ENCODE data around the gene PLA2G4F. TPM values are rescaled to one million over a fixed set of nuclear protein-coding genes. Genes with fewer than 3 reads are reported as not detected.
"Not testable (repeated sequence)": the region's sequence is repeated elsewhere in the genome, so short reads cannot be mapped to it uniquely, and the experiment has no call there.

PLA2G4F gene
- total and polyA plus RNA-seq, 2 donors from 2014 or later, result 35.9 to 51.2 TPM

GRCh38 chr15:42093966-42094365 lies 62.5 kb downstream of the PLA2G4F start:
- H3K36me3 ChIP-seq (ENCODE audit: control insufficient read depth in 2 of 3, insufficient read depth in 3 of 3, low read length in 3 of 3), result no peaks in the 10 kb centered on the region
- FAIRE-seq, result no peak
- no peak for TF ChIP-seq CTCF (IDR thresholded peaks at IDR 0.05; ENCODE audit: borderline replicate concordance, extremely low read depth, insufficient read depth)

GRCh38 chr15:42092398-42093318 lies 63.8 kb downstream of the PLA2G4F start:
- TF ChIP-seq CTCF (IDR thresholded peaks at IDR 0.05; ENCODE audit: borderline replicate concordance, extremely low read depth, insufficient read depth), result no peak
- intact Hi-C loops (cut with DNase I), result no loop called here
- H3K36me3 ChIP-seq (ENCODE audit: control insufficient read depth in 2 of 3, insufficient read depth in 3 of 3, low read length in 3 of 3), result no peaks in the 10 kb centered on the region
- no peak for FAIRE-seq
- H3K9me3 ChIP-seq (ENCODE audit: control insufficient read depth in 2 of 3, insufficient read depth in 1 of 3, low read length in 3 of 3), result no peaks in the 10 kb centered on the region
- H3K4me3 ChIP-seq (ENCODE audit: low read length in 3 of 3), result no peak overlapping the region
- no peaks in the 10 kb centered on the region for H3K4me1 ChIP-seq (ENCODE audit: control insufficient read depth in 2 of 3, insufficient read depth in 2 of 3, low read depth in 1 of 3, low read length in 3 of 3)
- DNase-seq, result no peak
- H3K27me3 ChIP-seq (ENCODE audit: control insufficient read depth, insufficient read depth, low read length), result no peaks in the 10 kb centered on the region
- H3K27ac ChIP-seq (ENCODE audit: low read depth in 2 of 2, low read length in 2 of 2), result no peak overlapping the region
- no peak overlapping the region for H3K9ac ChIP-seq (ENCODE audit: low read length in 3 of 3)

More at GRCh38 chr15:42093966-42094365, 62.5 kb downstream of the PLA2G4F start:
- Histone ChIP-seq H3K27ac (ENCODE audit: low read depth in 2 of 2, low read length in 2 of 2) (no peak overlapping the region), H3K9me3 (ENCODE audit: control insufficient read depth in 2 of 3, insufficient read depth in 1 of 3, low read length in 3 of 3) (no peaks in the 10 kb centered on the region), H3K27me3 (ENCODE audit: control insufficient read depth, insufficient read depth, low read length) (no peaks in the 10 kb centered on the region), H3K4me3 (ENCODE audit: low read length in 3 of 3) (no peak overlapping the region), H3K9ac (ENCODE audit: low read length in 3 of 3) (no peak overlapping the region), H3K4me1 (ENCODE audit: control insufficient read depth in 2 of 3, insufficient read depth in 2 of 3, low read depth in 1 of 3, low read length in 3 of 3) (no peaks in the 10 kb centered on the region)
- no peak for DNase-seq
- intact Hi-C loops (cut with DNase I), result no loop called here

- intact Hi-C loops (cut with DNase I); FAIRE-seq; DNase-seq; H3K4me3 ChIP-seq (ENCODE audit: low read length in 3 of 3); H3K9me3 ChIP-seq (ENCODE audit: control insufficient read depth in 2 of 3, insufficient read depth in 1 of 3, low read length in 3 of 3); H3K27ac ChIP-seq (ENCODE audit: low read depth in 2 of 2, low read length in 2 of 2); H3K27me3 ChIP-seq (ENCODE audit: control insufficient read depth, insufficient read depth, low read length); H3K36me3 ChIP-seq (ENCODE audit: control insufficient read depth in 2 of 3, insufficient read depth in 3 of 3, low read length in 3 of 3); H3K4me1 ChIP-seq (ENCODE audit: control insufficient read depth in 2 of 3, insufficient read depth in 2 of 3, low read depth in 1 of 3, low read length in 3 of 3); H3K9ac ChIP-seq (ENCODE audit: low read length in 3 of 3): not testable (repeated sequence)
Observed at GRCh38 chr15:42091753-42092397, 64.6 kb downstream of the PLA2G4F start.

GRCh38 chr15:42090781-42091180 lies 65.7 kb downstream of the PLA2G4F start:
- no peaks in the 10 kb centered on the region for H3K4me1 ChIP-seq (ENCODE audit: control insufficient read depth in 2 of 3, insufficient read depth in 2 of 3, low read depth in 1 of 3, low read length in 3 of 3)
- H3K4me3 ChIP-seq (ENCODE audit: low read length in 3 of 3), result no peak overlapping the region
- DNase-seq (no peak), FAIRE-seq (no peak)
- TF ChIP-seq CTCF (IDR thresholded peaks at IDR 0.05; ENCODE audit: borderline replicate concordance, extremely low read depth, insufficient read depth), result no peak
- no peaks in the 10 kb centered on the region for H3K9me3 ChIP-seq (ENCODE audit: control insufficient read depth in 2 of 3, insufficient read depth in 1 of 3, low read length in 3 of 3)
- no peaks in the 10 kb centered on the region for H3K36me3 ChIP-seq (ENCODE audit: control insufficient read depth in 2 of 3, insufficient read depth in 3 of 3, low read length in 3 of 3)
- no peaks in the 10 kb centered on the region for H3K27me3 ChIP-seq (ENCODE audit: control insufficient read depth, insufficient read depth, low read length)
- no peak overlapping the region for H3K27ac ChIP-seq (ENCODE audit: low read depth in 2 of 2, low read length in 2 of 2)
- no peak overlapping the region for H3K9ac ChIP-seq (ENCODE audit: low read length in 3 of 3)
- intact Hi-C loops (cut with DNase I), result no loop called here
